ENCODE data around the gene GNPTG. TPM values are rescaled to one million over a fixed set of nuclear protein-coding genes. Genes with fewer than 3 reads are reported as not detected.

Gene GNPTG
- total RNA-seq, 1 donor, result 56.0 TPM

DNA sequence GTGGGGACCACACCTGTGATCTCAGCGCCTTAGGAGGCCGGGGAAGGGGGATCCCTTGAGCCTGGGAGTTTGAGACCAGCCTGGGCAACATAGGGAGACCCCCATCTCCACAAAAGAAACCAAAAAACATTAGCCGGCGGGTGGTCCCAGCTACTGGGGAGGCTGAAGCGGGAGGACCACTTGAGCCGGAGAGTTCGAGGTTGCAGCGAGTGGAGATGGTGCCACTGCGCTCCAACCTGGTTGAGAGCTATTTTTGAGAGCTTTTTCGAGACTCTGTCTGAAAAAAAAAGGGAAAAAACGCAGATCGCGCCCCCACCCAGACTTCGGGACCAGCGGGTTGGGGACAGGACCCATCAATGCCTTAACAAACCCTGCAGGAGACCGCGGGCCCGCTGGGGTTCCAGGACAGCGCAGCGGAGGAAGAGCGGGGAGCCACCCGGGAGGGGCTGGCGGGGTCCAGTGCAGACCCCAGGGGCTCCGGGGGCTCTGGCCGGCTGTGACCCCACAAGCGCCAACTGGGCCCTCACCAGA is 19.0 kb upstream of the GNPTG start:
- no peak for DNase-seq (ENCODE audit: low read depth in 2 of 3, low spot score in 2 of 3)

DNA sequence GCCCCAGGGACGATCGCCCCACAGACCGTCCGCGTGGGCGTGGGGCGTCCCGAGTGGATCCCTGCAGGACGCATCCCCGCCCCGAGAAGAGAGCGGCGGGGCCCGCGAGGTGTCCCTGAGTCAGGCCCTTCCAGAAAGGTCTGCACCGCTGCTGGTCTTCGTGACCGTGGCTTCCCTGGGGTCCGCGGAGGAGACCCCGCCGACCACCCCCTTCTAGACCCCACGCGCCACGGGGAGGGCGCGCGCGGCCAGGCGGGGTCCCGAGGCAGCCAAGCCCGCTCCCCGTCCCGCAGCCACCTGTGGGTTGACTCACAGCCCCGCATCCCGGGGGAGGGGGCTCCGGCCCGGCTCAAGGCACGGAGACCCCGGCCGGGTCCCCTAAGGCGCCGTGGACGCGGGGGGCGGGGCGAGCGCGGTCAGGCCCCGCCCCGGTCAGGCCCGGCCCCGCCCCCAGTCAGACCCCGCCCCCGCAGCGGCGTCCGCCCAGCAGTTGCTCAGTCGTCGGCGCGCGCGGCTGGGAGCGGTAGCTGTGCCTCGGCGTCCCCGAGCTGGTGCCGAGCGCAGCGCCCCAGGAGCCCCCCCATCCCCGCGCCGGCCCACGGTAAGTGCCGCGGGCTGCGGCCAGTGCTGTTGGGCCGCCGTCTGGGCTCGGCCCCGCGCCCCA is 18.4 kb upstream of the GNPTG start, which contains the start of gene BAIAP3:
Gene BAIAP3 (plus strand): TSS at position 497 of the 664 bp plus-strand sequence. CDS start 4,905 bp downstream, outside the sequence.
- peak in 1 of 3 donors; percentile 32 for DNase-seq (ENCODE audit: low read depth in 2 of 3, low spot score in 2 of 3)

GRCh38 chr16:1333854-1334700 is 17.7 kb upstream of the GNPTG start:
- DNase-seq (ENCODE audit: low read depth in 2 of 3, low spot score in 2 of 3), result no peak

- DNase-seq (ENCODE audit: low read depth in 2 of 3, low spot score in 2 of 3), result no peak
These were observed 17.0 kb upstream of the GNPTG start for GRCh38 chr16:1334739-1335138.

DNA sequence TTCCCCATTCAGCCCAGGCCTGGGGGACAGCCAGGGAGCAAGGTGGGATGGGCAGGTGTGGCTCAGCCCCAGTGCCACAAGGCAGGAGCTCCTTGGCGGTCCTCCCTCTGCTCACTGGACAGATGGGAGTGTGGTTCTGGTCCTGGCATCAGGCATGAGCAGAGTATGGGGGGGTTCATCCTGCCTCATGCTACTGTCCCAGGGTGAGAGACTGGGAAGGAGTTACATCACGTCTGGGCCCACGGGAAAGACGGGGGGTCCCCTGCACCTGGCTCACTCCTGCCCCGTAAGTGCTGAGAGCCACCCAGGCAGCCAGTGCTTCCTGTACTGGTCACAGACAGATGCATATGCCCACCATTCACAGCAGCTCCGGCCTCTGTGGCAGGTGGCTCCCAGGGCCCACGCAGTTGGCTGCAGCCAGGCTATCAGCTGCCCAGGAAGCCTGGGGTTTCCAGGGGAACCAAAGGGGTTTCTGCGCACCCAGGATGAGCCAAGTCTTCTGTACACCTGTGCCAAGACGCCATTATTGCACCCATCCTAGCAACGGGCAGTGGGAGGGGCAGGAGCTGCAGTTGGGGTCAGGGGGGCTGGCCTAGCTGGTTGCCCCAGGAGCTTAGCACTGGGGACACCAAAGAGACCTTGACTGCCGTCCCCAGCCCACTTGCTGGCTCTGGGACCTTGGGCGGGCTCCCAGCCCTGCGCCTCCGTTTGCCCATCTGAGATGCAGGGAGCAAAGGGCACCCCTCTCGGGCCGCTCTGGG is 16.3 kb upstream of the GNPTG start:
- DNase-seq (ENCODE audit: low read depth in 2 of 3, low spot score in 2 of 3), result no peak

- peak in 2 of 3 donors; percentile 59 to 63 for DNase-seq (ENCODE audit: low read depth in 2 of 3, low spot score in 2 of 3)
These were observed 15.7 kb upstream of the GNPTG start for GRCh38 chr16:1335996-1336395.

GRCh38 chr16:1336619-1337018 is 15.1 kb upstream of the GNPTG start:
- DNase-seq (ENCODE audit: low read depth in 2 of 3, low spot score in 2 of 3), result no peak

GRCh38 chr16:1337486-1337885 is 14.2 kb upstream of the GNPTG start:
- DNase-seq (ENCODE audit: low read depth in 2 of 3, low spot score in 2 of 3), result peak in 1 of 3 donors; percentile 30

GRCh38 chr16:1338119-1338730 is 13.5 kb upstream of the GNPTG start:
- peak in 1 of 3 donors; percentile 53 for DNase-seq (ENCODE audit: low read depth in 2 of 3, low spot score in 2 of 3)

GRCh38 chr16:1338855-1339675 is 12.7 kb upstream of the GNPTG start:
- no peak for DNase-seq (ENCODE audit: low read depth in 2 of 3, low spot score in 2 of 3)

DNA sequence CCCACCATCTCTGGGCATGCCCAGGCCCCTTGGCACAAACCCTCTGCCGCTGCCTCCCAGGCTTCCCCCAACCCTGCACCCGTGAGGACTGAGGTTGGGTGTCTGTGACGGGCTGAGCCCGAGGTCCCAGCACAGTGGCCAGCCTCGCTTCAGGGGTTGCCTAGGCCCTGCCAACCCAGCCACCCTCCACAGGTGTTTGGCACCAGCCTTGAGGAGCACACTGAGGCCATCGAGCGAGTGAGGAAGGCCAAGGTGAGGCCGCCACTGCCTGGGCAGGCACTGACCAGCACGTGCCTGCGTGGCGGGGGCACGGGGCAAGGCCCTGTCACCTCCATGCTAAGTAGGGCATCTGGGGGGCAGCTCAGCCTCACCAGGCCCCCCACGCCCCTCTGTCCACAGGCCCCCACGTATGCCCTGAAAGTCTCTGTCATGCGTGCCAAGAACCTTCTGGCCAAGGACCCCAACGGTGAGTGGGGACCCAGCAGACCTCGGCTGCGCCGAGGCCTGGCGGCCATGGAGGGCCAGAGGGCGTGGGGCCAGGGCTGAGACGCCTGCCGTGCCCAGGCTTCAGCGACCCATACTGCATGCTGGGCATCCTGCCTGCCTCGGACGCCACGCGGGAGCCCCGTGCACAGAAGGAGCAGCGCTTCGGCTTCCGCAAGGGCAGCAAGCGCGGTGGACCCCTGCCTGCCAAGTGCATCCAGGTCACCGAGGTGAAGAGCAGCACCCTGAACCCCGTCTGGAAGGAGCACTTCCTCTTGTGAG is 10.8 kb upstream of the GNPTG start:
- DNase-seq (ENCODE audit: low read depth in 2 of 3, low spot score in 2 of 3), result no peak

DNA sequence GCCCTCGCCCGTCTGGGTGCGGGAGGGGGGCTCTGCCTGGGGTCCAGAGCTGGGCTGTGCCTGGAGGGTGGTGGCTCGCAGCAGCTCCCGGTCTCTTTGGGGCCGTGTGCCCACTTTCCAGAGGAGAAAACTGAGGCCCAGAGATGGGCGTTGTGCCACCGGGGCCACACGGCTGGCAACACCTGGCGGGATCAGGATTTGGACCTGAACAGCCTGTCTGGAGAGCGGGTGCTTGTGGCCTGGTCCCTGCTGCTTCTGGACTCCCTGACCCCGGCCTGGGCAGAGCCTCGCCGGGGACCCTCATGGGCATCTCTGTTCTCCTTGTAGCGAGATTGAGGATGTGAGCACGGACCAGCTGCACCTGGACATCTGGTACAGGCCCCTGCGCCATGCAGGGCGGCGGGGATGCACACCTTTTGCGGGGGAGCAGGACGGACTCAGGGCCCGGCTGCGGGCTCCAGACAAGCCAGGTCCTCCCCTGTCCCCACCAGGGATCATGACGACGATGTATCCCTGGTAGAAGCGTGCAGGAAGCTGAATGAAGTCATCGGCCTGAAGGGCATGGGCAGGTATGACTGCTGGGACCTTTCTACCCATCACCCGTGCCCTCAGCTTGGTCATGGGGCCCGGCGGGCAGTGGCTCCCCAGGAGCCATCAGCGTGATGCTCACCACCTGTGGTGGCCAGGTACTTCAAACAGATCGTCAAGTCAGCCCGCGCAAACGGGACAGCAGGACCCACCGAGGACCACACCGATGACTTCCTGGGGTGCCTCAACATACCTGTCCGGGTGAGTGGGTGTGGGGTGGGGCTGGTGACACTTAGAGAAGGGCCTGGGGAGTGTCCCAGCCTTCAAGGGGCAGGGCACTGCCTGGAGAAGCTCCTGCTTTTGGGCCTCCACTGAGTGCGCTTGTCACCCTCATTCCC is 10.0 kb upstream of the GNPTG start:
- DNase-seq (ENCODE audit: low read depth in 2 of 3, low spot score in 2 of 3), result no peak

GRCh38 chr16:1342526-1343427 is 9.0 kb upstream of the GNPTG start:
- peak; percentile 88 to 98 (median 98) for DNase-seq (ENCODE audit: low read depth in 2 of 3, low spot score in 2 of 3)

- no peak for DNase-seq (ENCODE audit: low read depth in 2 of 3, low spot score in 2 of 3)
These were observed 8.1 kb upstream of the GNPTG start for GRCh38 chr16:1343428-1344242.

GRCh38 chr16:1344499-1344898 is 7.2 kb upstream of the GNPTG start:
- no peak for DNase-seq (ENCODE audit: low read depth in 2 of 3, low spot score in 2 of 3)

- no peak for DNase-seq (ENCODE audit: low read depth in 2 of 3, low spot score in 2 of 3)
These were observed 6.6 kb upstream of the GNPTG start for GRCh38 chr16:1345087-1345486.
